ENCODE data around the gene GFI1B.

GFI1B gene

GRCh38 chr9:133026426-133026825, 47.9 kb downstream of the GFI1B start (continued):
- TF ChIP-seq ZBTB26 (tag by site-specific recombination; optimal IDR thresholded peaks at IDR 0.05) (no peak), ZNF2 (tag by site-specific recombination; IDR thresholded peaks at IDR 0.05) (no peak), ZNF791 (tag by site-specific recombination; IDR thresholded peaks at IDR 0.05) (no peak), KLF7 (tag by site-specific recombination; IDR thresholded peaks at IDR 0.05; ENCODE audit: borderline replicate concordance) (no peak), ZNF558 (tag by site-specific recombination; IDR thresholded peaks at IDR 0.05) (no peak)

GRCh38 chr9:133027134-133027533, 48.6 kb downstream of the GFI1B start:
- no peaks in the 10 kb centered on the region for H3K4me1 ChIP-seq (ENCODE audit: control insufficient read depth, insufficient read depth, low read length)
- no peak overlapping the region for H3K4me3 ChIP-seq (ENCODE audit: low read depth, low read length)
- CTCF ChIA-PET, result interaction anchor here (0.6 to 4.5 kb wide), 4 partner anchors 9 to 120 kb away, joined by 3 to 25 read pairs (median 4); no protein-coding TSS in a partner anchor
- no peak overlapping the region for H3K27ac ChIP-seq (ENCODE audit: extremely low read depth, low read depth, low read length)
- no peaks in the 10 kb centered on the region for H3K36me3 ChIP-seq (ENCODE audit: control insufficient read depth in 2 of 2, insufficient read depth in 1 of 2, low read length in 2 of 2)
- H3K9me3 ChIP-seq (ENCODE audit: control insufficient read depth, insufficient read depth, low read depth, low read length), result no peaks in the 10 kb centered on the region
- TF ChIP-seq HOXA7 (CRISPR knock-in tag; IDR thresholded peaks at IDR 0.05; ENCODE audit: borderline replicate concordance) (no peak), SCRT1 (tag by site-specific recombination; IDR thresholded peaks at IDR 0.05; ENCODE audit: borderline replicate concordance) (no peak), ZNF221 (tag by site-specific recombination; IDR thresholded peaks at IDR 0.05; ENCODE audit: borderline replicate concordance) (no peak), ZNF843 (tag by site-specific recombination; IDR thresholded peaks at IDR 0.05) (no peak), ZNF239 (tag by site-specific recombination; IDR thresholded peaks at IDR 0.05) (no peak), ZNF157 (tag by site-specific recombination; IDR thresholded peaks at IDR 0.05) (no peak), ZNF16 (tag by site-specific recombination; IDR thresholded peaks at IDR 0.05; ENCODE audit: low read depth) (no peak), RBAK (tag by site-specific recombination; IDR thresholded peaks at IDR 0.05) (no peak), ZFP41 (tag by site-specific recombination; IDR thresholded peaks at IDR 0.05; ENCODE audit: borderline replicate concordance) (no peak), ZNF544 (tag by site-specific recombination; IDR thresholded peaks at IDR 0.05) (no peak), REPIN1 (tag by site-specific recombination; IDR thresholded peaks at IDR 0.05; ENCODE audit: low read depth) (no peak), MZF1 (tag by site-specific recombination; IDR thresholded peaks at IDR 0.05; ENCODE audit: borderline replicate concordance) (no peak), TCF7L2 (IDR thresholded peaks at IDR 0.05; ENCODE audit: borderline replicate concordance, low read depth, low read length) (no peak)
- TF ChIP-seq, protein P1, sequence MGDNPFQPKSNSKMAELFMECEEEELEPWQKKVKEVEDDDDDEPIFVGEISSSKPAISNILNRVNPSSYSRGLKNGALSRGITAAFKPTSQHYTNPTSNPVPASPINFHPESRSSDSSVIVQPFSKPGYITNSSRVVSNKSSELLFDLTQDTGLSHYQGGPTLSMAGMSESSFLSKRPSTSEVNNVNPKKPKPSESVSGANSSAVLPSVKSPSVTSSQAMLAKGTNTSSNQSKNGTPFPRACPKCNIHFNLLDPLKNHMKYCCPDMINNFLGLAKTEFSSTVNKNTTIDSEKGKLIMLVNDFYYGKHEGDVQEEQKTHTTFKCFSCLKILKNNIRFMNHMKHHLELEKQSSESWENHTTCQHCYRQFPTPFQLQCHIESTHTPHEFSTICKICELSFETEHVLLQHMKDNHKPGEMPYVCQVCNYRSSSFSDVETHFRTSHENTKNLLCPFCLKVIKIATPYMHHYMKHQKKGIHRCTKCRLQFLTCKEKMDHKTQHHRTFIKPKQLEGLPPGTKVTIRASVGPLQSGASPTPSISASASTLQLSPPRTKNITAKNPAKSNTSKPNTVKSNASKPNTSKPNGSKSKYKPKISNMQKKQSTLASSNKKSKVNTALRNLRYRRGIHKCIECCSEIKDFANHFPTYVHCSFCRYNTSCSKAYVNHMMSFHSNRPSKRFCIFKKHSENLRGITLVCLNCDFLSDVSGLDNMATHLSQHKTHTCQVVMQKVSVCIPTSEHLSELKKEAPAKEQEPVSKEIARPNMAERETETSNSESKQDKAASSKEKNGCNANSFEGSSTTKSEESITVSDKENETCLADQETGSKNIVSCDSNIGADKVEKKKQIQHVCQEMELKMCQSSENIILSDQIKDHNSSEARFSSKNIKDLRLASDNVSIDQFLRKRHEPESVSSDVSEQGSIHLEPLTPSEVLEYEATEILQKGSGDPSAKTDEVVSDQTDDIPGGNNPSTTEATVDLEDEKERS (tag by site-specific recombination; IDR thresholded peaks at IDR 0.05), result no peak
- POLR2A ChIA-PET, result no interaction called here

DNA sequence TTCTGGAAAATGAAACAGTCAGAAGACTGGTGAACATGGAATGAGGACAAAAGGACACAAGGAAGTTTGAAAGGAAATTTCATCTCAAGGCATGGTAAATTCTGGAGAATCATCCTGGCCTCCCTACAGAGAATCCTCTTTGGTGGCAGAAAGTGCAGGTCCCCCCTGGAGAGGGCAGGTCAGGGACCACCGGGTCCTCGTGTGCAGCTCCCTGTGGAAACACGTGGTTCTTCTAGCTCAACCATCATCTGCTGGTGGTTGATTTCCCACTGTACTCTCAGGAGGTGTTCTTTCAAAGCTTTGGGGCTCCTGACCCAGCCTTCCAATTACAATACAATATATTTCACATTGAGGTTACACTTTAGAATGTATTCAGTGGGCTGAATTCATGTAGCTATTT, 49.7 kb downstream of the GFI1B start:
- no peak for TF ChIP-seq ZNF157 (tag by site-specific recombination; IDR thresholded peaks at IDR 0.05)
- no peak for TF ChIP-seq ZNF274 (IDR thresholded peaks at IDR 0.05; ENCODE audit: low read length)
- TF ChIP-seq ZNF274 (tag by site-specific recombination; IDR thresholded peaks at IDR 0.05; ENCODE audit: borderline replicate concordance), result no peak
- TF ChIP-seq ZNF311 (tag by site-specific recombination; IDR thresholded peaks at IDR 0.05; ENCODE audit: borderline replicate concordance), result no peak
- POLR2A ChIA-PET, result interaction anchor here (0.6 to 0.7 kb wide), 2 partner anchors 82 to 395 kb away, joined by 3 read pairs; no protein-coding TSS in a partner anchor

More for the DNA sequence above, 49.7 kb downstream of the GFI1B start:
- no peak overlapping the region for H3K27ac ChIP-seq (ENCODE audit: extremely low read depth, low read depth, low read length)
- no peaks in the 10 kb centered on the region for H3K4me1 ChIP-seq (ENCODE audit: control insufficient read depth, insufficient read depth, low read length)
- CTCF ChIA-PET, result interaction anchor here (0.6 to 4.5 kb wide), 6 partner anchors 12 to 118 kb away, joined by 3 to 25 read pairs (median 3); no protein-coding TSS in a partner anchor
- peaks cover 0 to 10% of the 10 kb centered on the region in 2 experiments; a peak in 1 of 3 replicates for H3K36me3 ChIP-seq (ENCODE audit: control insufficient read depth in 2 of 2, insufficient read depth in 1 of 2, low read length in 2 of 2)
- no peak overlapping the region for H3K4me3 ChIP-seq (ENCODE audit: low read depth, low read length)
- no peaks in the 10 kb centered on the region for H3K9me3 ChIP-seq (ENCODE audit: control insufficient read depth, insufficient read depth, low read depth, low read length)
